Fibroblast of skin of abdomen (primary cell): Measurements from ENCODE around the gene TECPR2.

Source experiments
- DNase-seq: peaks from one replicate; pipeline ENCODE4 v3.0.0-alpha.2; 2013

TECPR2 gene

DNA sequence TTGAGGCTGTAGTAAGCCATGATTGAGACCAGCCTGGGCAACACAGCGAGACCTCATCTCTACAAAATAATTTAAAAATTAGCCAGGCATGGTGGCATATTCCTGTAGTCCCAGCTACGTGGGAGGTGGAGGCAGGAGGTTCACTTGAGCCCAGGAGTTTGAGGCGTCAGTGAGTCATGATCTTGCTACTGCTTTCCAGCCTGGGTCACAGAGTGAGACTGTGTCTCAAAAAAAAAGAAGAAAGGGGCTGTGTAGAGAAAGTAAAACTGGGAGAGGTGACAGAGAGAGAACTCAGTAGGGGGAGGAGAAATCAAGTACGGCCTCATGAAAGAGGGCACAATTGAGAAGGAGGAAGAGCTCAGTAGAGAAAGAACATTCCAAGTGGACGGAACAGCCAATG, 12.4 kb downstream of the TECPR2 start:
- no peak for DNase-seq

DNA sequence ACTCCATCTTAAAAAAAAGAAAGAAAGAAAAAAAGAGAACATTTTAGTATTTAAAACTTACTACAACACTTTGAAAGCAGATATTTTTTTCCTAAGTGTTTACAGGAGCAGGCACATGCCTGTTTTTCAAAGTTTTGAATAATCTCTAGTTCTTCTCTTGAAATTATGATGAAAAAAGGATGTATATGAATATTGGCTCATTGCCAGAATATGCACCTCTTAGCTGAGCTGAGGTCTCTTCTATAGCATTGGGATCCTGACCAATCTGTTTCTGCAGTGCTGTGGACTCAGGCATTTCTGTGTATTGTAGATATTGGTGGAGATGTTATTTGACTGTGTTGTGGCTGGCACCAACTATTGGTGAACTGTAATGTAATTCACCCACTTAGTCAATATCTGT, 15.0 kb downstream of the TECPR2 start:
- no peak for DNase-seq

DNA sequence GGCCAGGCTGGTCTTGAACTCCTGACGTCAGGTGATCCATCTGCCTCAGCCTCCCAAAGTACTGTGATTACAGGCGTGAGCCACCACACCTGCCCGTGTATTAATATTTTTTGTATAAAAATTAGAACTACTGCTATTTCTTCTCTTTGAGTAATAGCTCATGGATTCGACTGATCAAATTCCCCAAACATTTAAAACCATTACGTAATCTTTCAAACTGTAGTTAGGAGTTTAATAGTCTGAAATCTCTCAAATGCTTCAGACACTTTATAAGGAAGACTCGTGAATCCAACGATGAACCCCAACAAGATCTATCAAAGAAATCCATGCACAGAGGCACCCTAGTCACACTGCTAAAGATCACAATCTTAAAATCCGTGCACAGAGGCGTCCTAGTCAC, 16.1 kb downstream of the TECPR2 start:
- DNase-seq, result no peak

DNA sequence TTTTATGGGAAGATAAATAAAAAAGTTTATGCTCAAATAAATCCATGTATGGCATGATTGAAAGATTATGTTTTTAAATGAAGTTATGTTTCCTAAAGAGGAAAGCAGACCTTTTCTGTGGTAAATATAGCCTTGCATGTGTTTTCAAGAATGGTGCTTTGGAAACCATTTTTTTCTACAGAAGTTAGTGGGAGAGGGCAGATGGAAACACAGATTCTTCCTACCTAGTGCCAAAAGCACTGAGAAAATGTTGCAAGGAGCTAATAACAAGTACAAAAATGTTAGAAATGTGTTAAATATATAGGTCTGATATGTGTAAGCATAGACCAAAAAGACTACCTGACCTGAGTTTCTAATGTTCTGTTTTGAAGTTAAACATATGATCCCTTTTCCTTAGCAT, 24.3 kb downstream of the TECPR2 start:
- no peak for DNase-seq

DNA sequence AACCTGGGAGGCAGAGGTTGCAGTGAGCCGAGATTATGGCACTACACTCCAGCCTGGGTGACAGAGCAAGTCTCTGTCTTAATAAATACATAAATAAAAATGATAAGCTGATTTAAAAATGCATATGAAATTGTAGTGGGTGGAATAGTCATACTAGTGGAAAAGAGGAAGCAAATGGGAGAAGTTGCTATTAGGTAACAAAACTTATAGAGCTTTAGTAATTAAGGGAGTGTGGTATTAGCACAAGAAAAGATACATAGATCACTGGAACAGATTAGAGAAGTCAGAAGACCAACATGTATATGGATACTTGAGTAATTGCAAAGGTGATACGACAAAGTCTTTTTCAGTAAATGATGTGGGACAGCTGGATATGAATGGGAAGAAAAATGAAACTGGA, 26.5 kb downstream of the TECPR2 start:
- no peak for DNase-seq

DNA sequence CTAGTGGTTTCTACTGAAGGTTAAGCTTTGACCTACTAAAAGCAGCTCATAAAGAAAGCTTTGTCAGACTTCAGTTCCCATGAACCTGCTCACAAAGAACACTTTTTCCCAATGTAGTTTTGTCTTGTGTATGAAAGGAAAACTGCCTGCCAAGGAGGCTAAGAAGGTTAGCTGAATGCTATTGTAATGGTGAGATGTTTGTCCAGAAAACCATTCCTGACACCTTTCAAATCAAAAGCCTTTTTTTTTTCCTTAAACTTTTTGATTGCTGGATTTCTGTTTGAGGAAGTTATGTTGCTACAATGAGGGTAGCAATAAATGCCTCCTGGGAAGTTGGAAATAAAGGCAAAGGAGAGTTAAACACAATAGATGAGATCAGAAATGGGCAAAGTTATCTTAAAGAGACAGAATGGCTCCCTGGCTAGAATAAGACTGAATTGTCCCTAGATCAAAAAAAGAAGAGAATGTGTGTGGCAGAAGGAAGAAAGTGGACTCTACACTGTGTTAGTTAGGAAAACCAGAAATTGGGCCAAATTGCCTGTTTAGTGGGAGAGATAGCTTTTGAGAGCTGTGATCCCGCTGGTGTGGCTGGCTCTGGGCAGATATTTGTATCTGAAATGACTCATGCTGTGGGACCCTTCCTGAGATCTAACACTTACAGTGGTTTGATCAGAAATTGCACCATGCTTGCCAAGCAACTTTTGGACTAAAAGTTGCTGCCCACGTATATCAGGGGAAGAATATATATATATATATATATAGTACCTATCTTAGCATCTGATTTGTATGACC, 27.5 kb downstream of the TECPR2 start:
- DNase-seq, result peak; percentile 9

DNA sequence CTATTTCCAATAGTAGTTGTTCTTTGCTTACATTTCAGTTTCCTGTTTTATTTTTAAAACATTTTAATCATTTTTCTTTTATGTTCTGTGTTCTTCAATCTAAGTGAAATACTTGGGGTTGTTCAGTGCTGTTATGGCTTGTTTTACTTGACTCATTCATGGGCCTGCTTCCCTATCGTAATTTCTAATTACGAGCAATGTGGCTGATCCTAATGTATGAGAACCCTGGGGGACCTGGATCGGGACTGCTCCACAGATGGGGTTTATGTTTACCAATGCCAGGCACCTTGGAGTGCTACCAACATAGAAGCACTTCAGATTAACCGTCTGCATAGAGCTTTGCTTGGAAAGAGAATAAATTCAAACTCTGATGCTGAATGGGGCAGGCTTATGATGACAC, 29.8 kb downstream of the TECPR2 start:
- DNase-seq, result no peak

DNA sequence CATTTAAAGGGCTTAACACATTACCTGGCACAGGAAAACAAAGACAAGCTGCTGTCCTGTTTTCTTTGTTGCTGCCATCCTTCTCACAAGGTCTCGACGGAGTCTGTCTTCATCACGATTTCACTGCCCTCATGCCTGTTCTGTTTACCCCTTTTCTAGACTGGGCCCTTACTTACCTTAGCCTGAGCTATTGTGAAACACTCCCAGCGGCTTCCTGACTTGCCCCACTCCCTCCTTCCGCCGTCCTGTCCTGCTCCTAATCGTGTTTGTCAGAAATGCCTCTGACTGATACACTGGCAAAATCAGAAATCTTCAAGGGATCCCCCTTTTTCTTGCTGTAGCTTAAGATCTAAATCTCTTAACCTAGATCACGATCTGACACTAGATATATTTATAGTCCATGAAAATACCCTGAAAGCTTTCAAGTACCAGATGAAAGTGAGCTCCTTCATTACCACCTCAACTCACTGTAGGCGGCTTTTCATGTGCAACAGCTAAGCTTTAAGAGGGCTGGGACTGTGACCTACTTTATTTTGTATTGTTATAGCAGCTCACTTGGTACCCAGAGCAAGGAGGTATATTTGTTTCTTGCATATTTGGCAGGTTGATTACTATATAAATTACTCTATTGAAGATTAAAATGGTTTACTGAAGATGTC, 32.1 kb downstream of the TECPR2 start:
- DNase-seq, result no peak

DNA sequence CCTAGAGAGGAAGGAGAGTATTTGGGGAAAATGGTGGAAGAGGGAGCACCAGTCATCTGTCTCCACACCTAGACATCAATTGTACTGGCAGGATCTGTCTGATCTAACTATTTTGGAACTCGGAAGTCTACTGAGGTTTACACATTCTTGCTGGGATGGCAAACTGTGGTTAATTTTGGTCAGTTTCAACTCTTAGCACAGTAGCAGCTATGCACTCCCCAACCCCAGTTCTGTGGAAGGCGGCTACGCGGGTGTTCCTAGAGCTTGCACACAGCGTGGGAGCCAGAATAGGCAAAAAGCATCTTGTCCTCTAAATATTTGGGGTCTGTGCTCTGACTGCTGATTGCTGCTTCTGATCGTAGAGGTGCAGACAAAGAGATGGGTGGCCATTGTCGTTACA, 33.8 kb downstream of the TECPR2 start:
- DNase-seq, result peak; percentile 68

DNA sequence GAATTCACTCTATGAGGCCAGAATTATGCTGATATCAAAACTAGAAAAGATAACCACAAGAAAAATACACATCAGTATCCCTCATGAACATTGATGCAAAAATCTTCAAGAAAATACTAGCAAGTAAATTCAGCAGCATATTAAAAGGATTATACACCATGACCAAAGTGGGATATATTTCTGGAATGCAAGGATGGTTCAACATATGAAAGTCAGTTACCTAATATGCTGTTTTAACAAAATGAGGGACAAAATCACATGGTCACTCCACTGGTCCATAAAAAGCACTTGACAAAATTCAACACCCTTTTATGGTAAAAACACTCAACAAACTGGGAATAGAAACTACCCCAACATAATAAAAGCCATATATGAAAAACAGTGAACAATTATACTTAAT, 40.3 kb downstream of the TECPR2 start:
- no peak for DNase-seq

DNA sequence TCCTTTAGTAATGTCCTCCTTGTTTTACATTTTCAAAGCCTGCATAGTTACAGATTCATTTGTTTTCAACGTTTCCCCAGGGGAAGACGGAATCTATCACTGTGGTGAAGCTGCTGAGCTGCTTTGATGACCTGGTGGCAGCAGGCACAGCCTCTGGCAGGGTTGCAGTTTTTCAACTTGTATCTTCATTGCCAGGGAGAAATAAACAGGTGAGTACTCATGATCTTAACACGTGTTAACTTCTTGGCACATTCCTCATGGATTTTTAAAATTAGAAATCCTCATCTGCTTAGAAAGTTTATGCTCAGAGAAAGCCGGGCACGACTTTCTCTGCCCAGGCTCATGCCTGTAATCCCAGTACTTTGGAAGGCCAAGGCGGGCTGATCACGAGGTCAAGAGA, 44.5 kb downstream of the TECPR2 start:
- DNase-seq, result no peak

DNA sequence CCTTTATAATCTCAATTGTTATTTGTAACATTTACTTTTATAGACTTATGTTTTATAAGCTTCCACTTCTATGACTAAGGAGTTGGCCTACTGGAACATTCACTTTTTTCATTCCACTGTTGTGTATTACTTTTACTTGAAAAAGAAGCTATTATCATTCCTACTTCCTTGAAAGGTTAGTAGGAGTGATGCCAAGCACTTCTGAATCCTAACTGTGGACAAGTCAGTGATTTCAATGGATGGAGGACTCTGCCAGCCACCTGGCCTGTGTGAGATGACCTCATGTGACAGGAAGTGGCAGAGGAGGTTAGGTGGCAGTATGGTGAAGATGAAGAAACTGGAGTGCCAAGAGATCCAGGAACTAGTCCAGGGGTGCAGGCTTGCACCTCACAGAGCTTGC, 46.0 kb downstream of the TECPR2 start:
- DNase-seq, result no peak

DNA sequence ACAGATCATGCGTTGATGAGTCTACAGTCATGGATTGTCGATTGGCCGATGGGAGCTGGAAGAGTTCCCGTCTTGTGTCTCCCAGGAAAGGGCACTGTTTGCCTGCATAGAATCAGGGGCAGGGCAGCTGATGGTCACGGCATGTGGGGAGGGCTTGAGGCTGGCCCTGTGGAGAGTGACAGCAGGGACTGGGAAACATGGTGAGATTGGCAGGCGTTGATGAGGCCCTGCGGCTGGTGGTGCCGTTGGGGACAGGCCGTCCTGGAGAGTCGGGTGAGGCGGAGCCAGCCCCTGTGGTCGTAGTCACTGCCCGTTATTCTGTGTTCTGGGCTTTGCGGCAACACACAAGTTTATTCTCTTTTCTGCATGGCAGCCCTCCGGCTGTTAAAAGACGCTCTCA, 52.9 kb downstream of the TECPR2 start:
- DNase-seq, result no peak

DNA sequence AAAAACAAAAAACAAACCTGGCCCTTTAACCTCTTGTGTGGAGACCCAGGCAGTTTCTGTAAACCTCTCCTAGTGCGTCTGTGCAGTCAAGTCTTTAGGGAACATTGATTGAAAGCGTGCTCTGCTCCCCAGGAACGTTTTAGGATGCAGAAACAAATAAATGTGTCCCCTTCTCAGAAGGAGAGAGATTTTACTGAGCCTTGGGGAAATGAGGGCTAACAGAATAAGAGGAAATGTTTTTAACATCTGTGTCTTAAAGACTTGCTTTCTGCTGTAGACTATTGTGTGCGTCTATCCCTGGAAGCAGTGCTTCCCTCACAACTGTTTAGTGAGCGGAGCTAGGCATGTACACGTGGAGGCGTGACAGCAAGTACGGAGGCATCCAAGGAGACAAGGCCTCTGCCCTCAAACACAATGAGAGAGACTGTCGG, 54.3 kb downstream of the TECPR2 start:
- DNase-seq, result no peak

DNA sequence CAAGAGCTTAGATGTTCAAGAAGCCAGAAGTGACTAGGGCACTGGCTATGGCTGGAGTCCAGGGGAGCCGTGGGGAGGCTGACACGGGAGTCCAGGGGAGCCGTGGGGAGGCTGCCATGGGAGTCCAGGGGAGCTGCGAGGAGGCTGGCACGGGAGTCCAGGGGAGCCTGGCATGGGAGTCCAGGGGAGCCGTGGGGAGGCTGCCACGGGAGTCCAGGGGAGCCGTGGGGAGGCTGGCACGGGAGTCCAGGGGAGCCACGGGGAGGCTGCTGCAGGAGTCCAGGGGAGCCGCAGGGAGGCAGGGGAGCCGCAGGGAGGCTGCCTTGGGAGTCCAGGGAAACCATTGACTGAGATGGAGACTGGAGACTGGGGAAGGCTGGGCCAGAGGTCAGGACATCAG, 54.9 kb downstream of the TECPR2 start:
- no peak for DNase-seq

DNA sequence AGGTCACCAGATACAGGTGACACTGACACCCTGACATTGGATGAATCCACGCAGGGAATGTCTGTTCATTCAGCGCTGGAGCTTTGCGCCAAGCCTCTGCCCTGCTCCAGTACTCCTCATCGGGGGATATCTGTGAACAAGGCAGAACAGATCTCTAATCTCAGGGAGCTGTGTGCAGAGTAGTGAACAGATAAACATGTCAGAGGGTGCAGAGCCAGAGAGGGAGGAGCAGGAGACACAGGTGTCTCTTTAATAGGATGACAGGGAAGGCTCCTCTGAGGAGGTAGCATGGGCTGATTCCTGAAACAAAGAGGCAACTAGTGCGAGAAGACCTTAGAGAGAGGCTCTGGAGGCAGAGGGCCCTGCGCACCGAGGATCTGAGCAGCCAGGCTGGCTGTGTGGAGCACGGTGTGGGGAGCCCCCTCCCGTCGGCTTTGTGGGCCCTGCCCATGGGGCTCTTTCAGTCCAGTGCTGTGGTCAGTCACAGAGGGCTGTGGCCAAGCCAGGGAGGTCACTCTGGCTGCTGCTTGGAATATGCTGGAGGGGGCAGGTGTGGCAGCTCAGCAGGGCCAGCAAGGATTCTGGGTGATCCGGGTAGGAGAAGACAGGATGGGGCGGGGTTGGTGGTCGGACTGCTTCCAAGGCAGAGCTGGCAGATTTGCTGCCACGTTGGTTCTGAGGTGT, 55.6 kb downstream of the TECPR2 start:
- no peak for DNase-seq

DNA sequence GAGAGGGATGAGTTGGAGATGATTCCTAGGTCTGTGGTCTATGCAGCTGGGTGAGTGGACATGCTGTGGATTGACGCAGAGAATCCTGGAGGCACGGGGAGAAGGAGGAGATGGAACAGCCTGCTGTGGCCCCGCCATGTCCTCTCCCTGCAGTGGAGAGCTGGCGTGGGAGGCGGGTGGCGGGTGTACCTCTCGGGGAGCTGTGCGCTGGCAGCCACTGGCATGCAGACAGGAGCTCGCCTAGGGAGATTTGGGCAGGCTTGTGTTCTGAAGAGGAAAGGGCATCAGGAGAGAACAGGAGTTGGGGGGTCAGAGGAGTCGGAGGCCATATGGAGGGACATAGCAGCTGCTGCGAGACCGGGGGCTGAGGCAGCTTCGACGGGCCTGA, 56.1 kb downstream of the TECPR2 start:
- no peak for DNase-seq

DNA sequence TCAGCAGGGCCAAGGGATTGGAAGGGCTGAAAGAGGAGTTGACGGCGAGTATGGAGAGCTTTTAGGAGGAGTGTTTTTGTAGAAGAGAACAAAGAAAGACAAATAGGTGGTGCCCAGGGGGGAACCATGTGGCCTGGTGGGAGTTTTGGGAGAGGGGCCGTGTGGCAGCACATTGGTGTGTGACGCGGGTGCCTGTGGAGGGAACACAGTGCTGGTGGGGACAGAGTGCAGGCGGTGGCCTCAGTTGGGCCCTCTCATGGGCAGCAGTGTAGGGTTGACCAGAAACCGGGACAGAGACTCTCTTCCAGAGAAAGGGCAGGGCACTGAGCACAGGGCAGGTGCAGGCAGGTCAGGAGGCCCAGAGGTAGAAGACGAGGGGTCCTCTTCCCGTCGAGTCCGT, 56.5 kb downstream of the TECPR2 start:
- DNase-seq, result no peak

DNA sequence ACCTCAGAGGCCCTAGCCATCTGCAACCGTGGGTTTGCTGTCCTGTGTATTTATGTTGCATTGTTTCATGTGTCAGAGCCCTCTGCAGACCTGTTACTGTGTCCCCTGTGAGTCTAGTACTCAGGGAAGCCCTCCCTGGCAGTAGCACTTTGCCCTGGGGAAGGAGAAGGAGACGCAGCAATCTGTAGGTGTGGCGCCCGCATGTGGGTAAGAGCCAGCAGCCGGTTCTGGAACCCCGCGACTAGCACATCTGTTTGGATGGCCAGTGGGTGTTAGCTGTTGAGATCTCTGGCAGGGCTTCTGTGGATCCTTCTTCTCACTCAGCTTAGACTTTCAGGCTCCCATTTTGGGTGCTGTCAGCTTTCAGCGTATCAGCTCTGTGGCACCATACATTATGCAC, 57.0 kb downstream of the TECPR2 start:
- DNase-seq, result no peak

DNA sequence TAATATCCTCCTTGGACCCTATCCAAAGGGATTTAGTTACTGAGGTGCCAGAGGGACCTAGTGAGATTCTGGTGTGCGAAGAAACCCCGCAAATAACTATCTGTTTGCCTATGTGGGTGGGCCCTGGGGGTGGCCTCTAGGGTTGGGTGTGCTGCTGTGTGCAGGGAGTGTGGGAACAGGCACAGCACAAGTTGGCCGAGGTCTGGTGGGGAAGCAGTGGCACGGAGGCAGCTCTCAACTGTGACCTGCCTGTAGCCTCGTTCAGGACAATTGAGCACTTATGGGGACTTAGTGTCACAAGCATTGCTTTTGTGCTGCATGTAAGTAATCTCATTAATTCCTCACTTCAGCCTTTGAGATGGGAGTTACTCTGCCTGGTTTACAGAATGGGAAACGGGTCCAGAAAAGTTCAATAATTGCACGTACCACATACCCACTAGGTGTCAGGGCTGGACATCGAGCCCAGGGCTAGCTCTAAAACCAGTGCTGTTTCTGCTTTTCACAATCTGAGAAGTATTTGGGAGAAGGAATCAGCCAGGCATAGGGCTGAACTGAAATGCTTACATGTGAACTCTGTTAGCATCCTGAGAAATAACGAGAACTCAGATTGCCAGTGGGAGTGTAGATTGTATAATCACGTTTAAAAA, 58.8 kb downstream of the TECPR2 start:
- DNase-seq, result no peak

DNA sequence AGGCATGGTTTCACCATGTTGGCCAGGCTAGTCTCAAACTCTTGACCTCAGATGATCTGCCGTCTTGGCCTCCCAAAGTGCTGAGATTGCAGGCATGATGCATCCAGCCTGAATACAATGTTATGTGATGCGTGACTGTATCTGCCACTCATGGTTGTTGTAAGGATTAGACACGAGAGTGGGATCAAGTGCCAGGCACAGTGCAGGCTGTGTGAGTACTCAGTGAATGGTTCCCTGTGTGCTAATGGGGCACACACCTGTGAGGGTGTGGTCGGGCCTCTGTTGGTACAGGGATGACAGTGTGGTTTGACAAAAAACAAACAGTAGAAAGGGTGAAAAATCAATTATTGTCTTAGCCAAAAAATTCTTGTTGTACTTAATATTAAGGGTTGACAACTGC, 61.8 kb downstream of the TECPR2 start:
- no peak for DNase-seq

DNA sequence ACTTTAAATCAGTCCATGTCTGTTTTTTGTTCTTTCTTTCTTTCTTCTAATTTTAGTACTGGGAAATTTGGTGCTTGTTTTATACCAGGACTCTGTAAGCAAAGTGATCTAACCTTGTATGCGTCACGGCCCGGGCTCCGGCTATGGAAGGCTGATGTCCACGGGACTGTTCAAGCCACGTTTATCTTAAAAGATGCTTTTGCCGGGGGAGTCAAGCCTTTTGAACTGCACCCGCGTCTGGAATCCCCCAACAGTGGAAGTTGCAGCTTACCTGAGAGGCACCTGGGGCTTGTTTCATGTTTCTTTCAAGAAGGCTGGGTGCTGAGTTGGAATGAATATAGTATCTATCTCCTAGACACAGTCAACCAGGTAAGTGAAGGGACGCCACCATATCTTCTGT, 62.2 kb downstream of the TECPR2 start:
- no peak for DNase-seq

DNA sequence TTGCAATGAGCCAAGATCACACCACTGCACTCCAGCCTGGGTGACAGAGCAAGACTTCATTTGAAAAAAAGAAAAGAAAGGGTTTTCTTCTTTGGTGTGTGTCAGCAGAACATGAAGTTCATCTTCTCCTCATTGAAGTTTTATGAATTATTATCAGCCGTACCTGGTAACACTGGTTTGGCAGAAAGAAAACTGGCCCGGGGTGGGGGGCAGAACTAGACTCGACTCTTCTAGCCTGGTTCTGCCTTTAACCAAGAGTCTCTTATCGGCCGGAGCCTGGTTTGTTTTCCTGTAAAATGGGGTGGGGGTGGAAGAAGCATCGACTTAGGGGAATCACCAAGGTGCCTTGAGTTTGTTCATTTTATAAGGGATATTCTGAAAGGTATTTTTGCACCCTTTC, 64.1 kb downstream of the TECPR2 start:
- no peak for DNase-seq

DNA sequence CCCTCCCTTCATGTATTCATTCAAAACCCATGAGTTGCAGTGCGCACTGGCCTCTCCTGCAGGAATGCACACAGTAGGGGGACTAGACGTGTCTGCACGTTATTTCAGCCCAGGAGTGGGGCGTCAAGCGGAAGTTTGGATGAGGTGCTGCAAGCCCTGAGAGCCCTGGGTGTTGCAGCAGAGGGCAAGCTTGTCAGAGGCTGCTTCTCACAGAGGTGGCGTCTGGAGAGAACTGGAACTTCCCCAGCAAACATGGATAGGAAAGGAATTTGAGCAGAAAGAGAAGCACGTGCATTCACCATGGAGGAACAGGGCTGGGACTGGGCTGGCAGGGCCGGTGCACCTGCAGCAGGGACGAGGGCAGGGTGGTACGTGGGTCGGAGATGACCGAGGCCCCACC, 64.9 kb downstream of the TECPR2 start:
- no peak for DNase-seq
